ENCODE data around the gene SEMA6D.

DNA sequence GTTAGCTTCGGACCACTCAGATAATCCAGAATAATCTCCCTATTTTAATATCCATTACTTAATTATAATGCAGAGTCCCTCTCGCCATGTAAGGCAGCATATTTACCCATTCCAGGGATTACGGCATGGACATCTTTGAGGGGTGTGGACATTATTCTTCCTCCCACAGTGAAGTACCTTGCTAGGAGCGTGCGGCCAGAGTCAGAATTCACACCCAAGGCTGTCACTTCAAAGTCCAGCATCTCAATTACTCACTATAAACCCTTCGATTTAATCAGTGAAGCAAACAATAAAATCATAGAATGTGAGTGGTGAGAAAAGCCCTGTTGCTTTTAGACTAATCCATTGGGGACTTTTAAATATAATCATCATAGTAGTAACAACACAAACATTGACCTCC lies 11.6 kb downstream of the SEMA6D start:
- TF ChIP-seq EP300 (IDR thresholded peaks at IDR 0.05) (no peak), POLR2A (IDR thresholded peaks at IDR 0.05) (no peak)

Measured in sigmoid colon (tissue), 4 donors.